ENCODE measurements around the gene DTNB. TPM values are rescaled to one million over a fixed set of nuclear protein-coding genes. Genes with fewer than 3 reads are reported as not detected.
A peak's percentile ranks its signal among the peaks of the same experiment; 100 is the strongest.

DTNB gene
- total RNA-seq, 1 experiment from 2014 or later, result 4.8 TPM

DNA sequence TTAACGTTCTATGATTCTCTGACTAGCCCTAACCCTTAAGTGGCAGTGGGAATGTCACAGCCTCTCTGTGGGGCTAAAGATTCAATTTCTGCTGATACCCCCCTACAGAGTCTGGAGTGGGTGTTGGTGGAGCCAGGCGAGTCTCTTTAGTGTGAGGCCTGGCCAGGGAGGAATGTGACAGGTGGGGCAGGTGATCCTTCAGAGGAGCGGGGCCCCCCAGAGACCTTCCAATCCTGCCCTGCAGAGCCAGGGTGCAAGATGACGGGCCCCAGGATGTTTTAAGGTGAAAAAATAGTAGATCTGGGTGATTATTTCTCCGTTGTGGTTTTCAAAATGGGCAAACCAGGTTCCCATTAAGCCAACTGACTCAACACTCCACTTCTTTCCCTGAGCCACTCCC lies 303.5 kb downstream of the DTNB start:
- no peak for DNase-seq (ENCODE audit: low spot score)

DNA sequence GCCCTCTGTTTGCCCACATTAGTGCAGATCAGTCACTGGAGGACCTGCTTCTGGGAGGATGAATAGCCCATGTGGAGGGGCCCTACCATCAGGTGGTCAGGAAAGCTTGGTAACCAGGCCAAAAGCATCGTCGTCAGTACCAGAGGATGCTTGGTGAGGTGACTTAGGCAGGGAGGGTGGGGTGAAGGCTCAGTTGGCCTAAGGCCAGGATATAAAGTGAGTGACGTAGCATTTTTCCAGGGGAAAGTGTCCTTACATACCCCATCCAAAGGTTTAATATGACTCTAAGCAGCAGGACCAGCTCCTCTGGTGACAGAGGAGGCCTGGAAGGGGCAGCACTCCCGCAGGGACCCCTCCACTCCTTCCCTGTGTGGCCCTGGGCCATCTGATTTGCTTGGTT lies 303.9 kb downstream of the DTNB start:
- no peak for DNase-seq (ENCODE audit: low spot score)

DNA sequence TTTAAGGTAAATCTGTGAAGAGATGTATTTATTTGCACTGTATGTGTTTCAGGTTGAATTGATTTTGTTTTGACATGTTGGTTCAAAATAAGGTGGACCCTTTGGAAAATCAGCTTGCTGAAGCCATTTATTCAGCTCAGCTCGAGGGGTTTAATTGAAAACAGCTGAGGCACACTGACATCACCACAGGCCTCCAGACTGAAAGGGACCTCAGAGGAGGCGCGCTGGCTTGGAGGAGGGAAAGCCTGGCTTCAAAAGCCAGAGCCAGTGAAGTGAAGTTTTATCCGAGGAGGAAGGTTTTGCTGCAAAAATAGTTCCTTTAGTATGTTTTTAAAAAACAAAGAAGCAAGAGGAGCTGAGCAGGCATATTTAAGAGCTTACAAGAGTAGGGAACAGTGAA lies 304.7 kb downstream of the DTNB start:
- DNase-seq (ENCODE audit: low spot score), result no peak

DNA sequence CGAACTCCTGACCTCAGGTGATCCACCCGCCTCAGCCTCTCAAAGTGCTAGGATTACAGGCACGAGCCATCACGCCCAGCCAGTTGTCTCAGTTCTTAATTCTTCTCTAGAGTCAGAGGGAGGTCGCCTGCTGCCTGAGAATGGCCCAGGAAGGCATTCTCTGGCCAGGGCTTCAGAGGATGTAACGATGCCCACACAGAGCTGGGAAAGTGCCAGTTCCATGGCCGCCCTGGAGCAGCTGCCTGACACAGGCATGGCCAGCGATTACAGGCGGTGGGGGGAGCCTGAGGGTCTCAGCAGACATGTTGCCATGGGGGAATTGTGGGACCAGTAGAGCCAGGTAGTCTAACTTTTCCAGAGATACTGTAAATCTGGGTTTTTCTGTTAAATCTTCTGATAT lies 306.1 kb downstream of the DTNB start:
- DNase-seq (ENCODE audit: low spot score), result no peak

DNA sequence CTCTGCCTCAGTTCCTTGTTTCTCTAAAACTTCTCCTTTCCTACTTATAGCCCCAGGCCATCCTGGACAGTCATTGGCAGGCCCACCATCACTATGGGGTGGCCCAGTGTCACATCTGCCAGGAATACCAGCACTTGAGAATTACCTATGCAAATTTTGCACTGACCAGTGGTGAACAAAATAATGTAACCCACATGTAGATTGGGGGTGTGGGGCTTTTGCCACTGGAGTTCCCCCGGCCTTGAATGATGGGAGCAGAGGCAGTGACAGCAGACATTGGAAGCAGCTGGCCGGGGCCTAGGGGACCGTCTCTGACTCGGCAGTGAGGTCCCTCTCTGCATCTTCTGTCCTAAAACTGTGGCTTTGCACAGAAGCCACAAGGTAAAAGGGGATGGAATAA lies 306.7 kb downstream of the DTNB start:
- DNase-seq (ENCODE audit: low spot score), result no peak

DNA sequence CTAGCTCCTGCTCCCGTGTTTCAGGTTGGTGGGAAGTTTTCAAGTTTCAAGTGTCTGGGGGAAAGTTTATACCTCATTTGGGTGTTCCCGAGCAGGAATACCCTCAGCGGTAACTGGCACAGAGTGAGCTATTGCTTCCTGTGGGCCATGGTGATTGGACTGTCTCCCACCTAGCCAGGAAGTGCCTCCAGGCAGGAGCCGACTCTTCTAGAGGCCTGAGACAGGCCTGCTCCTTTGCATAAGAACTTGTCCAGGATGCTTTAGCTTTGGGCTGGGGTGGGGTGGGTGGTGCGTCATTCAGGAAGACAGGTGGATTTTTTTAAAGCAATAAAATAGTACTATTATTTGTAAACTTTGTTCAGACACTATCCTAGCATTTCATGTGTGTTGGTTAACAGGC lies 308.1 kb downstream of the DTNB start:
- no peak for DNase-seq (ENCODE audit: low spot score)

DNA sequence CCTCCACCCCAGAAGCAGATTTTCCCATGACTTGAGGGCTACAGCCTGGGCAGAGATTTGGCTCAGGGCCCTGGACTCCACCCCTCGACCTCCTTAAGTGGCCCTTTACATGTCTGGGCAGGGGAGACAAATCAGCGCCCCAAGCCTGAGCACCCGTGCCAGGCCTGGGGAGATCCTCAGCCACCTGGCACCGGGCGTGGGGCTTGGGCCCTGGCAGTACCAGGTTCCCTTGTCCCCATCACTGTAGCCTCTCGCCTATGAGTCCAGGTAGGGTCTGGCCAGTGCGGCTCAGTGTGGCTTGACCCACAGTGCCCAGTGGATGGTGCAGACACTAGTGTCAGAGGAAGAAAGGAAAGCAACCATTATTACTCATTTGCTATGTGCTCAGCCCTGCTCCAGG lies 309.6 kb downstream of the DTNB start:
- DNase-seq (ENCODE audit: low spot score), result no peak

DNA sequence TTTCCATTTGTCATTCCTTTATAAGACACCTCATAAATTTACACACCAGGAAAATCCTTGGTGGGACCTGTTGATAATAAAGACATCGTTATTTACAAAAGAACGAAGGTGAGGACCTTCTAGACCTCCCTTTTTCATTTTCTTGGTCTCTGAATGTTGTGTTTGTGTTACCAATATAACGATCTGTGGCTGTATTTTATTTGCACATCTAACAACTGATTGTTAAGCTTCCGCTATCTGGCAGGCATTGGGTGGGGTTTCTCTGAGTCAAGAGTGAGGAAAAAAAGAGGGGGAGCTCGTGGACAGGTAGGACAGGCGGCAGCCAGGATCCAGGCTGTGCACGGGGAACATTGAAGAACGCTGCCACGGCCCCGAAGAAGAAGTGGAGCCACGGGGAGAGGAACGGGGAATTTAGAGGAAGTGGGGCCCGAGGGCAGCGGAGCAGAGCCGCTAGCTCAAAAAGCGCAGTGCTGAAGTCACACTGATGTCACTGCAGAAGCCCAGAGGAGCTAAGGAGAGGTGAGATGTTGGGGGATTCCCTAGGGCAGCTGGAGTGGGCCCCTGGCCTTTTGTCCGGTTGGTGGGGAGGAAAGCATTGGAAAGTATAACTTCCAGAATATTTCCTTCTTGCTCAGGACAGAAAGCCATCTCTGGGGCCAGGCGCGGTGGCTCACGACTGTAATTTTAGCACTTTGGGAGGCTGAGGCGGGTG lies 310.8 kb downstream of the DTNB start:
- no peak for DNase-seq (ENCODE audit: low spot score)

DNA sequence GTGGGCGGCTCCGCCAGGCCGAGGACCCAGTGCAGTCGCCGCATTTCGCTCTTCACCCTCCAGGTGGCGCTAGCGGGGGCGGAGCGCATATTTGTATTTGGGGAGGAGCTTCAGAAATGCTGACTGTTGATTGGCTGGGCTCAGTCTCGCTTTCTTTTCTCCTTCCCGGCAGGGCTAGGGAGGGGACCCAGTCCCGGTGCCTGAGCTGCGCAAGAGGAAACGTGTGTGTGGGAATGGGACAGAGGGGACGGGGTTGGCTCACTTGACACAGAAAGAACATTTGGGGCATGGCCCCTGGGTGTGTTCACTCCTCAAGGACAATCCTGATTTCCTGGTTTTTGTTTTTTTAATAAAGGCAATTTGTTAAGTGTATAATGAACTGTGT lies 311.3 kb downstream of the DTNB start:
- peak; percentile 83 for DNase-seq (ENCODE audit: low spot score)

DNA sequence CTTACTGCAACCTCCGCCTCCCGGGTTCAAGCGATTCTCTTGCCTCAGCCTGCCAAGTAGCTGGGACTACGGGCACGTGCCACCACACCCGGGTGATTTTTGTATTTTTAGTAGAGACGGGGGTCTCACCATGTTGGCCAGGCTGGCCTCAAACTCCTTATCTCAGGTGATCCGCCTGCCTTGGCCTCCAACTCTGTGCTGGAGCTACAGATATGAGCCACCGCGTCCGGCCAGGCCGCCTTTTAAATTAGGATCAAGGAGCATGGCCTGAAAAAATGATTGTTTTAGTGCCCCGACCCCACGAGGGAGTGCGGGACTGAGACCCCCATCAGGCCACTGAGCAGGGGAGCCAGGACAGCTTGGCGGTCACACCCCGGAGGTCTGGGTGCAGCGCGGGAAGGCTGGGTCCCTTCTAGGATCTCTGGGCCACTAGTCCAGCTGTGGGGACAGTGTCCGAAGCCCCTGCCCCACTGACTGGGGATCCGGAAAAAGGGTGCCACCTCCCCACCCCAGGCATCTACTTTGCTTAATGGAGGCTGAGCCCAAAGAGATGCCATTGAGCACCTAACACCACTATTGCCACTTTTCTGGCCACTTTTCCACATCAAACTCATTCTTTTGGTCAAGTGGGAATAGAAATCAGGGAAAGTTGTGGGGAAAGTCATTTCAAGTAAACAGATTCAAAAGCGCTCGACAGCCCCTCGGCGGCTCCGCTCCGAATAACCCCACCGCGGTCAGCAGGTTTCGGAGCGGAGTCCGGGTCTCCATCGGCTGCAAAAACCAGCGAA lies 311.9 kb downstream of the DTNB start:
- no peak for DNase-seq (ENCODE audit: low spot score)

DNA sequence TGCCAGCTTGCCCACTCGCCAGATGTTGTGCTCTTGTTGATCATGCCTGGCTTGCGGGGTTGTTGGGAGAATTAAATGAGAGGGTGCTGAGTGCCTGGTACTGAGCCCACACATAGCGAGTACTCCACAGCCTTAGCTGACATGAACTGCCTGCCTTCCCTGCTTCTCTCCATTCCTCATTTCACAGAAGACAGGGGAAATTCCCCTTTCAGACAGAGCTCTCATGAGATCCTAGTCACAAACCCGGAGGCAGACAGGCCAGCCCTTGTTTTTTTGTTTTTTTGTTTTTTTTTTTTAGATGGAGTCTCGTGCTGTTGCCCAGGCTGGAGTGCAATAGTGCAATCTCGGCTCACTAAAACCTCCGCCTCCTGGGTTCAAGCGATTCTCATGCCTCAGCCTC lies 314.5 kb downstream of the DTNB start:
- DNase-seq (ENCODE audit: low spot score), result no peak

DNA sequence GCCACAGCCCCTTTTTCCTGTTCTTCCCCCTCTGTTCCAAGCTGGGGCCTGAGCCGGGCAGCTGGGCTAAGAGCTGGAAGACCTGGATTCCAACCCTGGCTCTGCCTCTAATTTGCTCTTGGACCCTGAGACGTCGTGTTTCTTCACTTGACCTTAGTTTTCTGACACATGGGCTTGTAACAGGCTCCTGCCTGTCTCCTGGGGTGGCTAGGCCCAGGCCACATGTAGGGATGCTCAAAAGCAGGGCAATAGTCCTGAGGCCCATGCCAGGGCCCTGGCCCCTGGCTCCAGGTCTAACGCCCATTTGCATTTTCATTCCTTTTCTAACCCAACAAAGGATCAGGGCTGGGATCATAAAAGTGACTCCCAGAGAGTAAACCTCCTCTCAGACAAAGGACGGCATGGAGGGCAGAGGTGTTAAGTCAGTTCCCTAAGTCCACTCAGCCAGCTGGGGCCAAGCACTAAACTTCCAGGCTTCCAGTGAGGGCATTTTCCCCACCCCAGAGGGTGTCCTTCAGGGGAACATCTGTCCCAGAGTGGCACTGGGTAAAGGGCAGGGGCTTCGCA lies 315.0 kb downstream of the DTNB start:
- no peak for DNase-seq (ENCODE audit: low spot score)

DNA sequence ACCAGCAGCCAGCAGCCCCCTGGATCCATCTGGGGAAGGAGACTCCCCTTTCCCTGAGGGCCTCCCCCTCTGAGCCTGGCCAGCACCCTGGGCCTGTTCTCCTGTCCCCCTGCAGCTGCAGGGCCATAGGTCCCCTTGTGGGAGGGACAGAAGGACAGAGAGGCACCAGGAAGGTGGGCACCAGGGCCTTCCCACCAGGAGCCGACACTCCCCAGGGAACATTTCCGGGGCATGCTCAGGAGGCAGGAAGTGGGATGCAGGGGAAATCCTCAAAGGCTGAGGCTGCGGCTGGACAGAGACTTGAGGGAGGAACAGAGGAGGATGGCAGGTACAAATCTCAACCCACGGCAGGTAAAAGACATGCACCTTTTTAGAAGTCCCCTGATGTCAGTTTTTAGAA lies 317.3 kb downstream of the DTNB start:
- no peak for DNase-seq (ENCODE audit: low spot score)

DNA sequence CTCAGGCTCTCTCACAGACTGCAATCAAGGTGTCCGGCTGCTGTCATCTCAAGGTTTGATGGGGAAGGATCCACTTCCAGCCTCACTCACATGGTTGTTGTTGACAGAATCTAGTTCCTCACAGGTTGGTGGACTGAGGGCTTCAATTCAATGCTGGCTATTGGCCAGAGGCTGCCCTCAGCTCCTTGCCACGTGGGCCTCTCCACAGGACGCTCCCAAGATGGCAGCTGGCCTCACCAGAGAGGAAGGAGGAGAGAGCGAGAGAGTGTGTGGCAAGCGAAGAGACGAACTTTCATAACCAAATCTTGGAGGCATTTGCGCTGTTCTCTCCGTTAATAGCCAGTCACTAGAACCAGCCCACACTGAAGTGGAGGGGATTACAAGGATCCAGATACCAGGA lies 318.1 kb downstream of the DTNB start:
- no peak for DNase-seq (ENCODE audit: low spot score)

DNA sequence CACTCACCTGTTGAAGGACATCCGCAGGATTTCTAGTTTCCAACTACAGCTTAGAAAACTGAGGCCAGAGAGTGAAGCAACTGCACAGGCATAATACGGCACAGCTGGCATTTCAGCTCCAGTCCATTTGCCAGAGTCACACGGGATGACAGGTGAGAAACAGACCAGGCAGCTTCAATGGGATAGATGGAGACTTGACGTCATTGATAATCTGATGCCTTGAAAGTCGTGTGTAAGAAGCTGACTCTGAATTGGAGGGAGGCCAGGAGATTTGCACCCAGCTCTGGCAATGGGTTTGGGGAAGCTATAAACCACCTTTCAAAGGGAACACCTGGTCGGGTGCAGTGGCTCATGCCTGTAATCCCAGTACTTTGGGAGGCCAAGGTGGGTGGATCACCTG lies 319.3 kb downstream of the DTNB start:
- no peak for DNase-seq (ENCODE audit: low spot score)

DNA sequence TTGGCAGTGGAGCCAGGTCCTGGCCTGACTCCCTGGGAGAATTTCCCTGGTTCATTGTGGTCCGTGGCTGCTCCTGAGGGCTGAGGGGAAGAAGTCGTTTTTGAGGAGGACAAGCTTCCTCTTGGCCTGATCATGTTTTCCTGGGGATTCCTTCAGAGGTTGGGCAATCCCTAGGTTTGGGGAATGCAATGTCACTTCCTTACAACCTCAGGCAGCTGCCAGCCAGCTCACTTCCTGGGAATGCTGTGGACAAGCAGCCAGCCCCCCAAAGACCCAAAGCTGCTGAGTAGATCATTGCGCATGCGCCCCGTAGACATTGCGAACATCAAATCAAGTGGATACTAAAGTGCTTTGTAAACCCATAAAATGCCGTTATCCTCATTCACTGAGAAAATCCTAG lies 324.0 kb downstream of the DTNB start:
- peak; percentile 36 for DNase-seq (ENCODE audit: low spot score)

DNA sequence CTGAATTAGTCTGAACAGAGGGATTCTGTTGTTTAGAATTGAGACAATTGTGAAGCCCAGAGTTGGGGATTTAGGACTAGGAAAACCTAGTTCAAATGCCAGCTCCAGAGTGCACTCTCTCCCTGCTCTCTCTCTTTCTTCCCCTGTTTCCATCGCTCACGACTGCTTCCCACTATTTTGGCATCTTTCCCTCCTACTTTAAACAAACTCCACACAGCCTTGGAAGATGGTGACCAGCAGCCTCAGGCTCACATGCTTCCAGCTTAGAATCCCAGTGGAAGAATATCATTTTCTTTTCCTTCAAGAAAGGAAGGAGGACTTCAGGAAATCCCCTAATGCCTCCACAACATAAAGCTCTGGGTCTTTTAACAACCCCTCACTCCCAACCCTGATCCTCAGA lies 325.5 kb downstream of the DTNB start:
- DNase-seq (ENCODE audit: low spot score), result peak; percentile 35

DNA sequence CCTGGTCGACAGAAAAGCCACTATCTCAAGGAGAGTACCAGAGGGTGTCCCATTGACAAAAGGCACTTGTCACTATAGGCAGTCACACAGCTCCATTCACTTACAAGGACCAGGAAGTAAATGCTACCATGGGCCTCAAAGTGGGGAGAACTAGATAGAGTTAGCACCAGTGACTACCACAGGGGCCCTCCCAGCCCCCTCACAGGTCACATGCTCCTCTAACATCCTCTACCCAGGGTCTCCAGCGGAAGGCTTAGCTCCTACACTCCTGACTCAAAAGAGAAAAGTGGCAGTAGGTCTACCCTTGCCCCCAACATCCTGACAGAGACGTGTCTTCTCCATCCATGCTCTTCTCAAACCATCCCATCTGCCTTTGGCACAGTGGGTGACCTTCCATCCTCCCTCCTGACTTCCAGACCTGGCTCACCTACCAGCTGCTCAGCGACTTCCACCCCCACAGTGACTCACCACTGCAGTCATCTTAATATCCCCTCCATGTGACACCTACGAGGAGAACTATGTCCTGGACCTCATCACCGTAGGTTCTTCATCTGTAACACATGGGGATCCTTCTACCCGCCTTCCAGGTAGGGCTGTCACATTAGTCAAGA lies 326.1 kb downstream of the DTNB start:
- peak; percentile 37 for DNase-seq (ENCODE audit: low spot score)

DNA sequence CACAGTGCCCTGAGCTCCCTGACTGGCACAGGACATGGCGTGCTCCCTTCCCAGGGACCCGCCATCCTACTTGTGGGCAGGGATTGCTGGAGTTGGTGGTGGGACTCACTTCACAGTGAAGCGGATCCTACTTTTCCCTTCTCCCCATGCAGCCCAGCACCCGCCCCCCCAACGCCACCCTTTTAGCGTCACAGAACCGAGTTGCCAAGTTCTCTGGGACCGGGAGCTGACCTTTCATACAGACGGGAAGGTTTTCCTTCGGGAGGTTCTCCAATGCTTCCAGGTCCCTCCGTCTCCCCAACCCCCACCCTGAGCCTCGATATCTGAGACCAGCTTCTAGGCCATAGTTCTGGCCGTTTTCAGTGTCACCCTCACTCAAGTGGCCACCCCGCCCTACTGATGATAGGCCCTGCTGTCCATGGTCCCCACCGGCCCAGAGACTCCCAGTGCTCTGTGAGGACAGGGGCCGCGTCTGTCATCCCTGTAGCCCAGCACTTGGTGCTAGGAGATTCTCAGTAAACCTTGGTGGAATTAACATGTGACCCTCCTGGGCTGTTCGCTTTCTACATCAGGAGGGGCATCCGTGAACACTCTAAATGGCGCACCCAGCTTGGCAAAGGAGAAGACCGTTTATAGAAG lies 330.1 kb downstream of the DTNB start:
- no peak for DNase-seq (ENCODE audit: low spot score)

DNA sequence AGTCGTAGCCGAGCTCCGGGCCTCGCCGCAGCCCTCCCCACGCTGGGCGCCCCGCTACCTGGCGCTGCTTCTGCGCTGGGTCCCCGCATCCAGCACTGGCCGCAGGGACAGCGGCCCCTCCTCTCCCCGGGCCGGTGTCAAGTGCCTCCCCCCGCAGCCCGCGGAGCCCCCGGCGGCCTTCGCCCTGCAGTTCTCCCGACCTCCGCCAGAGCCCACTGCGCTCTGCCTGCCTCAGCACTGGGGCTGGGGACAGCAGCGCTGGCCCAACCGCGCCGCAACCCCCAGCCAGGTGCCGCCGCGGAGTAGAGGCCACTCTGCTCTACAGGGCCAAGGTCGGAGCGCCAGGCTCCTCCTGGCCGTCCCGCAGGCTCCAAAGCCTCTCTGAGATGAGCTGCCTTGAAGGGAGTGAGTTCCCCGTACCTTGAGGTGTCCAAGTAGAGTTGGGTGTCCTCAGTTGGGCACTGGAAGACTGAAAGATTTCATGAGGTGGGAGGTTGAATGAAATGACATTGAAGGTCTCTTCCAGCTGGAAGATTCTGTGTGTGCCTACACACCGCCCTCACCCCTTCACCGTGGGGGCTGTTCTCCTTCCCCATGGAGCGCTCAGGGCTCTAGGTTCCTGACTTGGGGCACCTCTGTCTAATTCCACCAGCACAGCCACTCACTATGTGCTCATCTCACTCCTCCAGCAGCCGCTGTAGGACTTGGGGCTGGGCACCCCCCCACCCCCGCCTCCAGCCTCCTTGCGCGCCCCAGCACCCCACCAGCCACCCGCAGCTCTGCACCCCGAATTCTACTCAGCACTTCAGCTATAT lies 330.8 kb downstream of the DTNB start:
- peak; percentile 58 for DNase-seq (ENCODE audit: low spot score)

DNA sequence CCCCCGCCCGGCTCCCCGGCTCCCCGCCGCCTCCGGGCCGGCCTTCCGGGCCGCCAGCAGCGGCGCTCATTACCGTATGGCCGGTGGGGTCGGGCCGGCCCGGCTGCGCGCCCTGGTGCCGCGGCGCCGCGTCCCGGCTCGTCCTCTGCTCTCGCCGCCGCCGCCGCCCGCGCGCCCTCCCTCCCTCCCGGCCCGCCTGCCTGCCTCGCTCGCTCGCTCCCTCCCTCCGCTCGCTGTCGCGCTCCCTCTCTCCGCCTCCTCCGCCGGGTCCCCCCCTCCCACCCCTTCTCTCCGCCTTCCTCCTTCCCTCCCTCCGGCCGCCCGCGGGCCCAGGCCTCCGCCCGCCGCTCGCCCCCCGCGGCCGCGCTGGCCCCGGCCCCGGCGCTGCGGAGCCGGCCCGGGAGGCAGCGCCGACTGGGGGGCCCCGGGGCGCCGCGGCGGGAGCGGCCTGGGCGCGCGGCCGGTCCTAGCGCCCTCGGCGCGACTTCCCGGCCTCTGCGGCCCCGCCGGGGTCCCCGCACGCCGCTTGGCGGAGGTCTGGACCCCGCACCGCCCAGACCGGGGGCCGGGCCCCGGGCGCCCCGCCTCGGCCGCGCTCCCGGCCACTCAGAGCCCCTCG lies 331.5 kb downstream of the DTNB start, which contains the start of gene DNMT3A:
DNMT3A (minus strand) TSS at position 173 of the 619 bp plus-strand sequence. CDS start 27,941 bp downstream, outside the sequence.
- peak; percentile 30 for DNase-seq (ENCODE audit: low spot score)

All from H4 (cell line).